DLD1 (cell line): Measurements from ENCODE around the gene VWA3A.
"Not testable (repeated sequence)": the region's sequence is repeated elsewhere in the genome, so short reads cannot be mapped to it uniquely, and the experiment has no call there.

ENCODE experiments used
- in situ Hi-C: cut with HindIII; loops from 2 replicates; pipeline ENCODE4 v1.10.0; 2017; ENCODE audit warnings: low sequenced_read_pairs

The VWA3A gene

GRCh38 chr16:22088642-22089041, 3.7 kb upstream of the VWA3A start:
- in situ Hi-C loops = loop anchor here (25.0 kb wide), 1 partner anchor 99 kb away; no protein-coding TSS in a partner anchor

GRCh38 chr16:22089910-22090309, 2.4 kb upstream of the VWA3A start:
- in situ Hi-C loops = loop anchor here (25.0 kb wide), 1 partner anchor 97 kb away; no protein-coding TSS in a partner anchor

- in situ Hi-C loops = loop anchor here (25.0 kb wide), 1 partner anchor 96 kb away; no protein-coding TSS in a partner anchor
Observed at GRCh38 chr16:22091721-22092120, 620 bp upstream of the VWA3A start.

GRCh38 chr16:22093331-22093730, 990 bp downstream of the VWA3A start:
- in situ Hi-C loops = loop anchor here (25.0 kb wide), 1 partner anchor 94 kb away; no protein-coding TSS in a partner anchor

GRCh38 chr16:22093996-22094395, 1.7 kb downstream of the VWA3A start:
- in situ Hi-C loops = loop anchor here (25.0 kb wide), 1 partner anchor 93 kb away; no protein-coding TSS in a partner anchor

GRCh38 chr16:22098405-22099255, 6.3 kb downstream of the VWA3A start:
- in situ Hi-C loops = loop anchor here (5.0 to 25.0 kb wide), 2 partner anchors 89 to 116 kb away; no protein-coding TSS in a partner anchor

GRCh38 chr16:22099256-22099975, 7.1 kb downstream of the VWA3A start:
- in situ Hi-C loops = loop anchor here (5.0 to 25.0 kb wide), 2 partner anchors 88 to 117 kb away; no protein-coding TSS in a partner anchor

- in situ Hi-C loops = no loop called here
Observed at GRCh38 chr16:22103441-22103840, 11.1 kb downstream of the VWA3A start.

- in situ Hi-C loops = no loop called here
Observed at GRCh38 chr16:22109258-22109898, 17.0 kb downstream of the VWA3A start.

GRCh38 chr16:22111629-22112028, 19.3 kb downstream of the VWA3A start:
- in situ Hi-C loops = not testable (repeated sequence)

GRCh38 chr16:22116095-22116700, 23.9 kb downstream of the VWA3A start:
- in situ Hi-C loops = no loop called here

- in situ Hi-C loops = no loop called here
Observed at GRCh38 chr16:22117609-22118008, 25.3 kb downstream of the VWA3A start.

- in situ Hi-C loops = no loop called here
Observed at GRCh38 chr16:22120440-22120839, 28.1 kb downstream of the VWA3A start.

GRCh38 chr16:22122239-22122638, 29.9 kb downstream of the VWA3A start:
- in situ Hi-C loops = no loop called here

- in situ Hi-C loops = no loop called here
Observed at GRCh38 chr16:22123146-22123545, 30.8 kb downstream of the VWA3A start.

- in situ Hi-C loops = no loop called here
Observed at GRCh38 chr16:22123759-22124490, 31.6 kb downstream of the VWA3A start.

GRCh38 chr16:22124583-22125284, 32.4 kb downstream of the VWA3A start:
- in situ Hi-C loops = no loop called here

- in situ Hi-C loops = no loop called here
Observed at GRCh38 chr16:22126037-22126558, 33.8 kb downstream of the VWA3A start.

- in situ Hi-C loops = not testable (repeated sequence)
Observed at GRCh38 chr16:22128537-22128936, 36.2 kb downstream of the VWA3A start.
